Loucy (cell line): ENCODE measurements around the gene F7.

Experiments
- EZH2phosphoT487 ChIP-seq: fragments of 200-600 bp; IDR thresholded peaks from 2 replicates; pipeline ENCODE4 v1.6.1; 2018; ENCODE audit warnings: antibody characterized with exemption, mild to moderate bottlenecking, moderate library complexity, borderline replicate concordance
- TF ChIP-seq, protein P1 (sequence below): fragments of 200-600 bp; sonication (generic); conservative IDR thresholded peaks from 2 replicates; pipeline ENCODE4 v1.5.1; 2014; ENCODE audit warnings: mild to moderate bottlenecking, antibody characterized with exemption, low read length

DNA sequence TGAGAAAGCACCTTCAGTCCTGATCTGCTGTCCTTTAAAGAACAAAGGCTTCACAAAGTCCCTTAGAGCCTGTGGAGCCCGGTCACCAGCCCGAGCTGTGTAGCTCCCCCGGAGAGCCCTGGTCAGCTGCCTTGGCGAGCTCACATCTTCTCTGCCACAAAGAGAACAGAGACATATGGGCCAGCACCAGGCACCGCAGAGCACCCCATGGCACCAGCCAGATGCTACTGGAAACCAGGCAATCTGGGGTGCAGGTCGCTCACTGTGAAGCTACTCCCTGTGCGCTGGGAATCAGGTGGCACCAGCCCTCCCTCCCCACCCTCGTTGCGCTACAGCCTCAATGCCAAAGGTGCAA is 44.3 kb upstream of the F7 start:
- TF ChIP-seq, protein P1, sequence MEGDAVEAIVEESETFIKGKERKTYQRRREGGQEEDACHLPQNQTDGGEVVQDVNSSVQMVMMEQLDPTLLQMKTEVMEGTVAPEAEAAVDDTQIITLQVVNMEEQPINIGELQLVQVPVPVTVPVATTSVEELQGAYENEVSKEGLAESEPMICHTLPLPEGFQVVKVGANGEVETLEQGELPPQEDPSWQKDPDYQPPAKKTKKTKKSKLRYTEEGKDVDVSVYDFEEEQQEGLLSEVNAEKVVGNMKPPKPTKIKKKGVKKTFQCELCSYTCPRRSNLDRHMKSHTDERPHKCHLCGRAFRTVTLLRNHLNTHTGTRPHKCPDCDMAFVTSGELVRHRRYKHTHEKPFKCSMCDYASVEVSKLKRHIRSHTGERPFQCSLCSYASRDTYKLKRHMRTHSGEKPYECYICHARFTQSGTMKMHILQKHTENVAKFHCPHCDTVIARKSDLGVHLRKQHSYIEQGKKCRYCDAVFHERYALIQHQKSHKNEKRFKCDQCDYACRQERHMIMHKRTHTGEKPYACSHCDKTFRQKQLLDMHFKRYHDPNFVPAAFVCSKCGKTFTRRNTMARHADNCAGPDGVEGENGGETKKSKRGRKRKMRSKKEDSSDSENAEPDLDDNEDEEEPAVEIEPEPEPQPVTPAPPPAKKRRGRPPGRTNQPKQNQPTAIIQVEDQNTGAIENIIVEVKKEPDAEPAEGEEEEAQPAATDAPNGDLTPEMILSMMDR = no peak
- no peak for TF ChIP-seq EZH2phosphoT487
